HG03039 (cell line): ENCODE results near the gene DHRS3.

ENCODE experiments used
- ATAC-seq: cut with Tn5 transposase; IDR thresholded peaks from one replicate; pipeline ENCODE4 v1.9.1; 2021; ENCODE audit warnings: mild to moderate bottlenecking, moderate library complexity; ENCODE audit not compliant: unreplicated experiment

Gene DHRS3

GRCh38 chr1:12600880-12601633 lies 17.0 kb downstream of the DHRS3 start:
- ATAC-seq = no peak

- ATAC-seq = no peak
Measured at GRCh38 chr1:12600335-12600734, 17.7 kb downstream of the DHRS3 start.

- ATAC-seq = no peak
Measured at GRCh38 chr1:12599657-12600056, 18.4 kb downstream of the DHRS3 start.

GRCh38 chr1:12598974-12599373 lies 19.0 kb downstream of the DHRS3 start:
- ATAC-seq = no peak

GRCh38 chr1:12597792-12598191 lies 20.2 kb downstream of the DHRS3 start:
- ATAC-seq = no peak

- no peak for ATAC-seq
Measured at GRCh38 chr1:12596007-12596821, 21.8 kb downstream of the DHRS3 start.

GRCh38 chr1:12595757-12596006 lies 22.3 kb downstream of the DHRS3 start:
- no peak for ATAC-seq

GRCh38 chr1:12594966-12595756 lies 22.8 kb downstream of the DHRS3 start:
- ATAC-seq = no peak

- no peak for ATAC-seq
Measured at GRCh38 chr1:12594490-12594889, 23.5 kb downstream of the DHRS3 start.

- no peak for ATAC-seq
Measured at GRCh38 chr1:12593621-12594066, 24.4 kb downstream of the DHRS3 start.

GRCh38 chr1:12592496-12592895 lies 25.5 kb downstream of the DHRS3 start:
- no peak for ATAC-seq

GRCh38 chr1:12591267-12591938 lies 26.6 kb downstream of the DHRS3 start:
- no peak for ATAC-seq

- no peak for ATAC-seq
Measured at GRCh38 chr1:12588695-12589094, 29.3 kb downstream of the DHRS3 start.

- ATAC-seq = no peak
Measured at GRCh38 chr1:12587981-12588640, 29.9 kb downstream of the DHRS3 start.

- ATAC-seq = no peak
Measured at GRCh38 chr1:12585951-12586942, 31.8 kb downstream of the DHRS3 start.

- no peak for ATAC-seq
Measured at GRCh38 chr1:12585536-12585935, 32.5 kb downstream of the DHRS3 start.

- ATAC-seq = no peak
Measured at GRCh38 chr1:12584900-12585525, 33.0 kb downstream of the DHRS3 start.

- no peak for ATAC-seq
Measured at GRCh38 chr1:12583484-12583883, 34.5 kb downstream of the DHRS3 start.

- ATAC-seq = no peak
Measured at GRCh38 chr1:12582649-12583048, 35.4 kb downstream of the DHRS3 start.
